ENCODE measurements around the gene CACNG4.

- TF ChIP-seq, protein P1, sequence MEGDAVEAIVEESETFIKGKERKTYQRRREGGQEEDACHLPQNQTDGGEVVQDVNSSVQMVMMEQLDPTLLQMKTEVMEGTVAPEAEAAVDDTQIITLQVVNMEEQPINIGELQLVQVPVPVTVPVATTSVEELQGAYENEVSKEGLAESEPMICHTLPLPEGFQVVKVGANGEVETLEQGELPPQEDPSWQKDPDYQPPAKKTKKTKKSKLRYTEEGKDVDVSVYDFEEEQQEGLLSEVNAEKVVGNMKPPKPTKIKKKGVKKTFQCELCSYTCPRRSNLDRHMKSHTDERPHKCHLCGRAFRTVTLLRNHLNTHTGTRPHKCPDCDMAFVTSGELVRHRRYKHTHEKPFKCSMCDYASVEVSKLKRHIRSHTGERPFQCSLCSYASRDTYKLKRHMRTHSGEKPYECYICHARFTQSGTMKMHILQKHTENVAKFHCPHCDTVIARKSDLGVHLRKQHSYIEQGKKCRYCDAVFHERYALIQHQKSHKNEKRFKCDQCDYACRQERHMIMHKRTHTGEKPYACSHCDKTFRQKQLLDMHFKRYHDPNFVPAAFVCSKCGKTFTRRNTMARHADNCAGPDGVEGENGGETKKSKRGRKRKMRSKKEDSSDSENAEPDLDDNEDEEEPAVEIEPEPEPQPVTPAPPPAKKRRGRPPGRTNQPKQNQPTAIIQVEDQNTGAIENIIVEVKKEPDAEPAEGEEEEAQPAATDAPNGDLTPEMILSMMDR (IDR thresholded peaks at IDR 0.05): no peak
- TF ChIP-seq POLR2AphosphoS5 (IDR thresholded peaks at IDR 0.05) (no peak), EP300 (IDR thresholded peaks at IDR 0.05) (no peak)
Observed at GRCh38 chr17:67044940-67045339, 80.4 kb downstream of the CACNG4 start.

Data from esophagus muscularis mucosa (tissue), 4 donors.